Neuron (in vitro differentiated cells): ENCODE measurements around the gene SCAI.
A peak's percentile ranks its signal among the peaks of the same experiment; 100 is the strongest.
"Not testable (repeated sequence)": the region's sequence is repeated elsewhere in the genome, so short reads cannot be mapped to it uniquely, and the experiment has no call there.

Experiments used
- H2AFZ ChIP-seq: one replicate; pipeline ENCODE4 v1.6.1; 2013; ENCODE audit warnings: low read depth, mild to moderate bottlenecking, inconsistent platforms, low read length, moderate library complexity
- H3K27me3 ChIP-seq: one replicate; pipeline ENCODE4 v1.6.1; 2013; ENCODE audit warnings: low read length; ENCODE audit not compliant: insufficient read depth
- H3K36me3 ChIP-seq: one replicate; pipeline ENCODE4 v1.6.1; 2013; ENCODE audit warnings: low read length; ENCODE audit not compliant: insufficient read depth
- H3K4me1 ChIP-seq: one replicate; pipeline ENCODE4 v1.6.1; 2013; ENCODE audit warnings: low read length; ENCODE audit not compliant: insufficient read depth
- H3K4me3 ChIP-seq: 2 replicates; pipeline ENCODE4 v1.5.1; 2013; ENCODE audit warnings: mild to moderate bottlenecking, low read length, moderate library complexity
- H3K9me3 ChIP-seq: one replicate; pipeline ENCODE4 v1.6.1; 2013; ENCODE audit warnings: low read length

SCAI gene

DNA sequence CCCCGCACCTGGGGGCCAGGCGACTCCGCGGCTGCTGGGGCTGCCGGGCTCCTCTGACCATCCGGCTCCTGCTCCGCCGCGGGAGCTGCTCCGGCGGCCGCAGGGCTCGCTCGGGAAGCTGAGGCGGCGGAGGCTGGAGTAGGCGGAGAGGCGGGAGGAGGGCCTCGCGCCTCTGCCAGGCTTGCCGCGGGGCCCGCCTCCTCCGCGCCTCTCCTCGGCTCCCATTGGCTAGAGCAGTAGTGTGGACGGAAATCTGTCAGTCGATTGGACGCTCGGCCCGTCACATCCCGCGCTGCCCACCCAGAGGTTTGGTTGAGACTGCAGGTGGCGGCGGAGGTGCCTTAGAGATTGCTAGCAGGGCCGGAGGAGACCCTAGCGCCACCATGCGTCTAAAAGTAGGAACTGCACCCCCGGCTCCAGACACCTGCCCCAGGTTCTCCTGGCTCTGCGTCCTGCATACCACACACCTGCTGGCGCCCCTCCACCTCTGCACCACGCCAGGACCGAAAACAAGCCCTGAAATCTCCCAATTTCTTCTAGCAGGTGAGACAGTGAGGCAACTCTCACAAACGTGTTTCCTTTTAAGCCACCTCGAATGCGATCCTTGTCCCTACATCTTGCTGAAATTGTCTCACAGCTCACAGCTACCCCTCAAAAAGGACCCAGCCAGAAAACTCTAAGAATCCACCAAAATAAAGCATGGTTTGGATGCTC, at the start of gene SCAI:
Gene SCAI (minus strand): TSS at position 152 of the 714 bp plus-strand sequence. CDS start 91 bp downstream, at position 61.
- H3K27me3 ChIP-seq, result no peaks in the 10 kb centered on the region
- peak within 1 kb of the TSS; percentile 24 for H2AFZ ChIP-seq
- H3K4me1 ChIP-seq, result peaks cover 9% of the 10 kb centered on the region
- H3K36me3 ChIP-seq, result peaks cover 25% of the 10 kb centered on the region
- no peaks in the 10 kb centered on the region for H3K9me3 ChIP-seq
- peak within 1 kb of the TSS; percentile 100 for H3K4me3 ChIP-seq

DNA sequence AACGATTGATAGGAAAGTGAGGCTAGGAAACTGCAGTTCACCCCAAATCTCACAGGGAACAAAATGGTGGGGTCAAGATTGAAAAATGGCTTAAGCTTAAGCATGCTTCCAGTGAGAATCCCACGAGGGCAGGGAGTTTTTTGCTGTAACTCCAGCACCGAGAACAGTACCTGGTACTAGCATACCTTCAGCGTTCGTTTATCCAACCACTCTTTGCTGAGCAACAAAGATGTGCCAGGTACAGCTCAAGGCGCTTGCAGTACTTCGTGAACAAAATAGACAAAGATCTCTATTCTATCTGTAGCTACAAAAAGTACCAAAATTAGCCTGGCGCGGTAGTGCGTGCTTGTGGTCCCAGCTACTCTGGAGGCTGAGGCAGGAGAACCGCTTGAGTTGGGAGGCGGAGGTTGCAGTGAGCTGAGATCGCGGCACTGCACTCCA, 47.1 kb upstream of the SCAI start:
- Histone ChIP-seq H3K9me3 (no peaks in the 10 kb centered on the region), H3K36me3 (no peaks in the 10 kb centered on the region), H3K27me3 (no peaks in the 10 kb centered on the region), H2AFZ (peak overlapping the region; percentile 83), H3K4me1 (peaks cover 10% of the 10 kb centered on the region), H3K4me3 (peak overlapping the region; percentile 75)

DNA sequence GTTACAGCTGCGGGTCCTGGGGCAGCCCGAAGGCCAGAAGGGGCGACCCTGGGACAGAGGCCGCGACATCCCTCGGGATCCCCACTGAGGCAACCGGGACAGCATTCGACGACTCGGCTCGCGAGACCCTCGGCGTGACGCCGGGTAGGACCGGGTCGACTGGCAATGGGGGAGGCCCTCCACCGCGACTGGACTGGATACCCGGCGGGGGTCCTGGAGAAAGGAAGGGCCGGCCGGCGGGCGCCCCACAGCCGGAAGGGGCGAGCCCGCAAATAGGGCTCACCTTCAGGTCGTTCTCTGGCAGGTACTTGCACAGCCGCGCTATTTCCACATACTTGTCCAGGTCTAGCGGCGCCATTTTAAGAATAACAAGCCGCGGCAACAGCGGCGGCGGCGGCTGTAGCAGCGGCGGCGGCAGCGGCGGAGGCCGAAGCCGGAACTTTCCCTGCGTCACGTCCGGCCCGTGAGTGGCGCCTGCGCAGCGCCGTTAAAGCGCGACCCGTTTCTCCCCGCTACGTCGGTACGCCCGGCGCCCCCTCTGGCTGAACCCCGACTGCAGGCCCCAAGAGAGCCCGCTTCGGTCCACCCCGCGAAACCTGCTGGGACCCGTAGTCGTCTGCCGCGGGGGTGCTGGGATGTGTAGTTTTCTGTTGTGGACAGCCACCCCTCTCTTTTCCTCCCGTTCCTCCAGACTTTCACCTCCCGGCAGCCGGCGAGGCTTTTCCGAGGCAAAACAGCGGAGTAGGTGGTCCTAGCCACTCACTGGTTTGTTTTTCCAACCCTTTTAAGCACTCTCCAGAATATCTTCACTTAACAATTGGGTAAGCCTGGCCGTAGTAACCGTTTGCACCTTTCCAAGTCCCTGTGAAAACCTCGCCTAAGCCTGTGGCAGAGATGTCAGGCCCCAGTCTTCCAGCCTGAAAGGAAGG, 46.3 kb upstream of the SCAI start, which contains the start of gene PPP6C:
Gene PPP6C (minus strand): TSS at position 443 of the 929 bp plus-strand sequence. CDS start 85 bp downstream, at position 358.
- Histone ChIP-seq H3K4me1 (peaks cover 10% of the 10 kb centered on the region), H2AFZ (peak within 1 kb of the TSS; percentile 83), H3K4me3 (peak within 1 kb of the TSS; percentile 75), H3K36me3 (no peaks in the 10 kb centered on the region), H3K9me3 (no peaks in the 10 kb centered on the region), H3K27me3 (no peaks in the 10 kb centered on the region)

DNA sequence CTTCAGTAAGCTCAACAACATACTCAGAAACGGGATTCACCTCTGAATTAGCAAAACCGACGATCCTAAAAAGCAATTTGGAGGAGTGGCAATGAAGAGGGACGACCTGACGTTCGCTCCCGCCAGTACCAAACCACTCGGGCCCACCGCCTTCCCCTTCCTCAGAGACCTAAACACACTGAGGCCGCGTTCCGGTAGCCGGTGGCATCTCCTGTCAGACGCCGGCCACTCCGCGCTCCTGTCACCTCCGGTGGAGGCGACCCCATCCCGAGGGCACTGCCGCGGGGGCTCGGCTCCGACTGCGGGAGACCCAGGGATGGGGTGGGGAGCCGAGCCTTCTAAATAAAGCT, 45.7 kb upstream of the SCAI start:
- no peaks in the 10 kb centered on the region for H3K27me3 ChIP-seq
- H3K36me3 ChIP-seq, result no peaks in the 10 kb centered on the region
- peaks cover 10% of the 10 kb centered on the region for H3K4me1 ChIP-seq
- peak overlapping the region; percentile 75 for H3K4me3 ChIP-seq
- H2AFZ ChIP-seq, result peak overlapping the region; percentile 83
- no peaks in the 10 kb centered on the region for H3K9me3 ChIP-seq

DNA sequence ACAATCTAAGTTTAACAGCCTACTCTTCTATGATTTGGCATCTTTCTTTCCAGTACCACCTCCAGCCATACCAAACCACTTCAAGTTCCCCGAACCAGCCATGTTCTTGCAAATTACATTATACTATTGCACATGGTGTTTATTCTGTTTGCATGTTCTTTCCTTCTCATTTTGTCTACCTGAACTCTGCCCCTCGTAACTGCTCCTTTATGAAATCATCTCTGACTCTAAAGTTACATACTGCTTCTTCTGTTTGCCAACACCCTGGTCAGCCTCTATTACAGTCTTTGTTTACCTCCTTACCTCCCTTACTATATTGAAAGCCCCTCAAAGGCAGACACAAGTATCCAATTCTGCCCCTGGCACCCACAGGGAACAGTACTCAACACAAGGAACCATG, 40.2 kb upstream of the SCAI start:
- H2AFZ ChIP-seq, result no peak overlapping the region
- no peaks in the 10 kb centered on the region for H3K27me3 ChIP-seq
- peaks cover 5% of the 10 kb centered on the region for H3K4me1 ChIP-seq
- H3K4me3 ChIP-seq, result no peak overlapping the region
- no peaks in the 10 kb centered on the region for H3K36me3 ChIP-seq
- peaks cover under 1% of the 10 kb centered on the region for H3K9me3 ChIP-seq

DNA sequence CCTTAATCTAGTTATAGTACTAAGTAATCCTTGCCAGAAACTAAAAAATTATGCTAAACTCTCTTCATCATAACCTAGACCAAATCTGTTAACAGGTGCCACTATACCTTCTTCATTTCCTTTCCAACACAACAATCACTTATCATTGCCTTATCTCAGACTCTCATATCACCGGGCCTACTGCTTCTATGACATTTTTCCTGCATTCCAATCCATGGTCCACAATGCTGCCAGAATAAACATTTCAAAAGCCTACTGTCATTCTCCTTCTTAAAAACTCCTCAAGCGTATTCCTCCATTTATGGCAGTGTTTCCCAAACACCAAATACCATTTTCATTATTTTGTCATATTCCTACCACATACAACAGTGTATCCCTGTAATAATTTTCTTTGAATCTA, 39.7 kb upstream of the SCAI start:
- H3K4me3 ChIP-seq, result no peak overlapping the region
- H3K4me1 ChIP-seq, result peaks cover 5% of the 10 kb centered on the region
- H3K9me3 ChIP-seq, result peaks cover 4% of the 10 kb centered on the region
- H3K36me3 ChIP-seq, result peaks cover 2% of the 10 kb centered on the region
- H3K27me3 ChIP-seq, result no peaks in the 10 kb centered on the region
- no peak overlapping the region for H2AFZ ChIP-seq

DNA sequence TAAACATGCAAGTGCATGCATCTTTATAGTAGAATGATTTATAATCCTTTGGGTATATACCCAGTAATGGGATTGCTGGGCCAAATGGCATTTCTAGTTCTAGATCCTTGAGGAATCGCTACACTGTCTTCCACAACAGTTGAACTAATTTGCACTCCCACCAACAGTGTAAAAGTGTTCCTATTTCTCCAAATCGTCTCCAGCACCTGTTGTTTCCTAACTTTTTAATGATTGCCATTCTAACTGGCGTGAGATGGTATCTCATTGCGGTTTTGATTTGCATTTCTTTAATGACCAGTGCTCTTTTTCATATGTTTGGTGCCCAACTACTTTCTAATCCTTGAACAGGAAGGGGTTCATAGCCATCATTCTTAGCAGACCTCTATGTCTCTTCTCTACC, 38.4 kb upstream of the SCAI start:
- H3K36me3 ChIP-seq, H3K4me1 ChIP-seq, H3K4me3 ChIP-seq, H2AFZ ChIP-seq, H3K9me3 ChIP-seq, H3K27me3 ChIP-seq: not testable (repeated sequence)

DNA sequence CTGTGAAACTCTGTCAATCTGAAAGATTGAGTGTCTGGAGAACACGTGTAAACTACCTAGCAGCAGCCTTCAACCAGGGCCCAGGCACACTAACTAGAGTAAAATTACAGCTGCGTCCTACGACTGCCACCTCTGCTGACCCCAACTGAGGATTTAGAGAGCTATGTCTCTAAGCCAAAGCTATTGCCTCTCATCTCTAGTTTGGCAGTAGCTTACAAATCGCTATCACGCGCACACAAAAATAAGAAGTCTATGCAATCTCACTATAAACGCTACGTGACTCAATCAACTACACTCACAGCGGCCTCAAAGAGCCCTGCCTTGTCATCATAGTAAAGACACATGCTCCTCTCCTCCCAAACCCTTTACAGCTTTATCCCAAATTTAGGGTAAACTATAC, 37.5 kb upstream of the SCAI start:
- Histone ChIP-seq H3K36me3 (peaks cover 2% of the 10 kb centered on the region), H3K27me3 (no peaks in the 10 kb centered on the region), H3K4me3 (no peak overlapping the region), H3K9me3 (peaks cover 4% of the 10 kb centered on the region), H2AFZ (no peak overlapping the region), H3K4me1 (no peaks in the 10 kb centered on the region)

DNA sequence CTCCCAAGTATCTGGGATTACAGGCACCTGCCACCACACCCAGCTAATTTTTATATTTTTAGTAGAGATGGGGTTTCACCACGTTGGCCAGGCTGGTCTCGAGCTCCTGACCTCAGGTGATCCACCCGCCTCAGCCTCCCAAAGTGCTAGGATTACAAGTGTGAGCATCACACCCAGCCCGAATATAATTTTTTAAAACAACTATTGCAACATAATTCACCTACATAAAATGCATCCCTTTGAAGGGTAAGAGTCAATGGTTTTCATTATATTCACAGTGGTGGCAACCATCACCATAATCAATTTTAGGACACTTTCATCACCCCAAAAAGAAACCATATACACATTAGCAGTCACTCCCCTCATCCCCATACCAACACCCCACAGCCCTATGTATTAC, 36.4 kb upstream of the SCAI start:
- H3K27me3 ChIP-seq, H2AFZ ChIP-seq: not testable (repeated sequence)

DNA sequence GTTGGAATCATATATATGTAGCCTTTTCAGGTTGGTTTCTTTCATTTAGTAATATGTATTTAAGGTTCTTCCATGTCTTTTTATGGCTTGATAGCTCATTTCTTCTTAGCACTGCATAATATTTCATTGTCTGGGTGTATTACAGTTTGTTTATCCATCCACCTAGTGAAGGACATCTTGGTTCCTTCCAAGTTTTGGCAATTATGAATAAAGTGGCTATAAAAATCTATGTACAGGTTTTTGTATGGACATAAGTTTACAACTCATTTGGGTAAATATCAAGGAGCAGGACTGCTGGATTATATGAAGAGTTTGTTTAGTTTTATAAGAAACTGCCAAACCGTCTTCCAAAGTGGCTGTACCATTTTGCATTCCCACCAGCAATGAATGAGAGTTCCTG, 34.6 kb upstream of the SCAI start:
- no peak overlapping the region for H2AFZ ChIP-seq
- H3K4me3 ChIP-seq, result no peak overlapping the region
- H3K36me3 ChIP-seq, result peaks cover 2% of the 10 kb centered on the region
- peaks cover 4% of the 10 kb centered on the region for H3K9me3 ChIP-seq
- H3K4me1 ChIP-seq, result no peaks in the 10 kb centered on the region
- H3K27me3 ChIP-seq, result no peaks in the 10 kb centered on the region

More for the DNA sequence above, 36.4 kb upstream of the SCAI start:
- not testable (repeated sequence) for H3K4me3 ChIP-seq, H3K4me1 ChIP-seq, H3K9me3 ChIP-seq, H3K36me3 ChIP-seq

DNA sequence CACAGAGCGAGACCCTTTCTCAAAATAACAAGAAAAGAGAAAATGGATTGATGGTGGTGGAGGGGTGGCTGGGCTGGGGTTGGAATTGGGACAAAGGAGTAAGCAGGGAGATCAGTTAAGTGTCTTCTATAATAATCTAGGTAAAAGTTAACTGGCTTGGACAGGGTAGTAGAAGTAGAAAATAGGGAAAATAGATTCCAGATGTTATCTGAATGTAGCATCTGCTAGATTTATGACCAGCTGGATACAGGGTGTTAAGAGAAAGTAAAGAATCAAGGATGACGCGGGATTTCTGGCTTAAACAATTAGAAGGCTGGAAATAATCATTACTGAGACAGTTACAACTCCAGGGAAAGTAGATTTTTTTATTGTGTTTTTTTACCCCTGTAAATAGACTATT, 33.3 kb upstream of the SCAI start:
- no peak overlapping the region for H2AFZ ChIP-seq
- no peaks in the 10 kb centered on the region for H3K4me1 ChIP-seq
- H3K27me3 ChIP-seq, result no peaks in the 10 kb centered on the region
- H3K4me3 ChIP-seq, result no peak overlapping the region
- peaks cover 4% of the 10 kb centered on the region for H3K9me3 ChIP-seq
- H3K36me3 ChIP-seq, result peaks cover 2% of the 10 kb centered on the region

DNA sequence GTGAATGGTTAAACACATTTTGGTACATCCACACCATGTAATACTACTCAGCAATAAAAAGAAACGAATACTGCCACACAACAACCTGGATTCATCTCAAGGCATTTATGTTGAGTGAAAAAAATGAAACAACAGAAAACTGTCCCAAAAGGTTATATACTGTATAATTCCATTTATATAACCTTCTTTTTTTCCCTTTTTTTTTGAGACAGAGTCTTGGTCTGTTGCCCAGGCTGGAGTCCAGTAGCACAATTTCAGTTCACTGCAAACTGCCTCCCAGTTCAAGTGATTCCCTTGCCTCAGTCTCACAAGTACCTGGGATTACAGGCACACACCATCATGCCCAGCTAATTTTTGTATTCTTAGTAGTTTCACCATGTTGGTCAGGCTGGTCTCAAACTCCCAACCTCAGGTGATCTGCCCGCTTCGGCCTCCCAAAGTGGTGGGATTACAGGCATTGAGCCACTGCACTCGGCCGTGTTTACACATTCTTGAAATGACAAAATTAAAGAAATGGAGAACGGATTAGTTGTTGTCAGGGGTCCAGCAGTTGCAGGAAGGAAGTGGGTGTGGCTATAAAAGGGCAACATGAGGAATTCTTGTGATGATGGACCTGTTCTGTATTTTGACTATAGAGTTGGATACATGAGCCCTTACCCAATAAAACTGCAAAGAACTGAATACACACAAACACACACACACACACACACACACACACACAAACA, 28.9 kb upstream of the SCAI start:
- Histone ChIP-seq H3K36me3 (peaks cover 17% of the 10 kb centered on the region), H2AFZ (no peak overlapping the region), H3K4me1 (no peaks in the 10 kb centered on the region), H3K27me3 (no peaks in the 10 kb centered on the region), H3K4me3 (no peak overlapping the region), H3K9me3 (no peaks in the 10 kb centered on the region)

DNA sequence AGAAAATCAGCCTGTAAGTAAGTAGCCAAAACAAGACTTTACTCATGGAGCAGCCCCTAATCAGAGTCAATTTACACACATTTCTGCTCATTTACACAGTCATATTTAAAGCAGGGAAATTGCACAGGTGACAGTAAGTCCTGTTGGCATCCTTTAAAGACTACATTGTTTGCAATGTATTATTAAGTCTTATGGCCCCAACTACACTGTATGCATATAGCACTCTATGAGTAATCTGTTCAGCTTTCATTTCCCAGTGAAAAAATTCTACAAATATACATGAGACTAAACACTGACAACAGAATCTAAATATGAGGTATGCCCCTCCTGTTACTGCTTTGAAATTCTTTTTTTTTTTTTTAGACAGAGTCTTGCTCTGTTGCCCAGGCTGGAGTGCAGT, 26.6 kb upstream of the SCAI start:
- Histone ChIP-seq H3K4me1 (no peaks in the 10 kb centered on the region), H3K9me3 (no peaks in the 10 kb centered on the region), H2AFZ (no peak overlapping the region), H3K27me3 (no peaks in the 10 kb centered on the region), H3K4me3 (no peak overlapping the region), H3K36me3 (peaks cover 18% of the 10 kb centered on the region)
